ENCODE results near the gene CACNB1. TPM values are rescaled to one million over a fixed set of nuclear protein-coding genes. Genes with fewer than 3 reads are reported as not detected.
A peak's percentile ranks its signal among the peaks of the same experiment; 100 is the strongest.

The CACNB1 gene
- total and polyA plus RNA-seq, 2 of the 4 experiments (the other 2 are of a cell fraction): 2.5 to 8.6 TPM

DNA sequence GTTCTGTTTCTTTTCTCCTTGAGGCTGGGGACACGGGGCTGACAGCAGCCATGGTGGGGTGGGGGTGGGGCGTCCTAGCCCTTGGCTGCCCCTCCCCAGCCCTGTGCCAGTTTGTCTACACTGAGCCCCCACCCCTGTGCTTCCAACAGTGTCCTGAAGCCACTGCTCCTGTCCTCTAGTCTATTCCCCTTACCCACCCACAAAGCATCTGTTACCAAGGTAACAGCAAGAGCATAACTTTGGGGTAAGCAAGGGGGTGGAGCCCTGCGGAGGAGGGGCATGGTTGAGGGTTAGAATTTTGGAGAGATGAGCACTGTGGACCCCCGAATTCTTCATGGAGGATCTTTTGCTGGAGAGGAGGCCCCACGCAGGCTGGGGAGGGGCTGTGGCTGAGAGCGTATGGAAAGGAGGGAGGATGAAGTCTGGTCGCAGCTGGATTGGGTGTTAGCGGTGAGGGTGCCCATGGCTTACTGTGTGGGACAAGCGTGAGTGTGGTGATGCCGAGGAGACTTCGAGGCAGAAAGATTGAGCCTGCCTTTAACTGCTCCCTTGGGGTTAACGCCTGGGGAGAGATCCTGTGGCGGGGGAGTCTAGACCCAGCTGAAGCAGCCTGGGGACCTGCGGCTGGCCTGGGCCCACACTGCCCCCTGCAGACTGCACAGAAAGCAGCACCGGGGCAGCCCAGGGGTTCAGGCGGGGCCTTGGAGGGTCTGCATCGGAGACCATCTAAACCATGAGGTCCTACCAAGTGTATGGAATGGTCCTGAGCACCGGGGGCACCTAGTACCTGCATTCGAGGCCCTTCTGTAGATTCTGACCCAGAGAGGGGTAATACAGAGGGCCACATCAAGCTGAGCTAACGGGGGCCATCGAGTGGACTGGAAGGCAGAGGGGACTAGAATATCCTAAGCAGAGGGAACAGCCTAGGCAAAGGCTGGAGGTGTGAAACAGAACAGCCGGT is 34.4 kb upstream of the CACNB1 start:
- Histone ChIP-seq H2BK5ac (ENCODE audit: low read depth, low read length, poor library complexity, severe bottlenecking) (no peak overlapping the region), H3K27ac (ENCODE audit: insufficient read depth, low read length) (no peak overlapping the region), H3K18ac (ENCODE audit: low read depth, low read length) (no peak overlapping the region), H4K20me1 (ENCODE audit: insufficient read depth, low read length) (no peaks in the 10 kb centered on the region), H2BK20ac (ENCODE audit: low read depth, low read length) (no peak overlapping the region), H3K79me1 (ENCODE audit: low read depth in 1 of 2, low read length in 2 of 2) (no peaks in the 10 kb centered on the region), H2AK5ac (ENCODE audit: low read depth, low read length) (0 out of 2 replicates have a peak overlapping the region, but pooled peaks have one; percentile 10), H3K4me3 (ENCODE audit: insufficient read depth, low read depth, low read length) (no peak overlapping the region), H3K36me3 (ENCODE audit: control insufficient read depth, insufficient read depth, low read length) (no peaks in the 10 kb centered on the region), H2BK120ac (ENCODE audit: low read depth, low read length) (no peak overlapping the region), H3K9me1 (ENCODE audit: insufficient read depth, low read length) (no peaks in the 10 kb centered on the region), H4K91ac (ENCODE audit: insufficient read depth, low read depth, low read length) (no peak overlapping the region), H3K14ac (replicated peaks; ENCODE audit: low read depth, low read length) (0 out of 2 replicates have a peak overlapping the region, but pooled peaks have one; percentile 10), H3K9me3 (ENCODE audit: control insufficient read depth, insufficient read depth, low read length) (no peaks in the 10 kb centered on the region), H2AK9ac (replicated peaks; ENCODE audit: low read depth, low read length, poor library complexity) (no peak overlapping the region), H3K4ac (ENCODE audit: low read depth, low read length) (no peak overlapping the region), H2AFZ (replicated peaks; ENCODE audit: low read length, poor library complexity) (peak overlapping the region; percentile 71), H3K4me2 (ENCODE audit: low read depth, low read length) (peak overlapping the region; percentile 78), H3K9ac (ENCODE audit: low read depth, low read length) (no peak overlapping the region; the same call in 1 of the 2 replicates), H2BK15ac (ENCODE audit: low read depth, low read length) (no peak overlapping the region), H4K8ac (ENCODE audit: low read depth in 2 of 2, low read length in 2 of 2) (no peak overlapping the region), H3K27me3 (ENCODE audit: control insufficient read depth, insufficient read depth, low read length) (peaks cover 9% of the 10 kb centered on the region), H3K56ac (ENCODE audit: extremely low read depth, insufficient read depth, low read length) (no peak overlapping the region), H3K4me1 (ENCODE audit: control insufficient read depth, insufficient read depth, low read length) (peaks cover 4% of the 10 kb centered on the region), H3K23ac (ENCODE audit: low read depth, low read length) (0 out of 2 replicates have a peak overlapping the region, but pooled peaks have one; percentile 6), H4K5ac (ENCODE audit: low read depth, low read length) (no peak overlapping the region)
- peak; percentile 26 for DNase-seq
- ATAC-seq (ENCODE audit: low read depth): peak; percentile 90
- ChIA-PET CTCF (interaction anchor here (0.7 to 1.6 kb wide), 7 partner anchors 13 to 249 kb away, joined by 3 to 8 read pairs (median 4); partner anchors contain the start of gene RPL19), POLR2A (ENCODE audit: unreplicated experiment) (no interaction called here)
- no TSS peak for BruUV-seq (replicated peaks)
- in situ Hi-C loops (cut with MboI; ENCODE audit: low sequenced_read_pairs) (no loop called here), dilution Hi-C loops (cut with HindIII; ENCODE audit: low sequenced_read_pairs, unreplicated experiment) (no loop called here), intact Hi-C loops (cut with micrococcal nuclease) (loop anchor here (2.0 to 10.0 kb wide), 2 partner anchors 25 to 167 kb away; no protein-coding TSS in a partner anchor)
- WGBS, 2 experiments (ENCODE audit: extremely low coverage in 2 of 2, insufficient read length in 1 of 2): 27% methylated on average over 8 of the region's 22 CpGs; no CpG with 5 or more reads in 1 of the 2 experiments
- peak; percentile 26; the same call in 1 of the 2 replicates for TF ChIP-seq MAZ (IDR thresholded peaks at IDR 0.05; ENCODE audit: borderline replicate concordance, low read depth, low read length)
- no peak for TF ChIP-seq MAFK (IDR thresholded peaks at IDR 0.05; ENCODE audit: low read depth, low read length)
- no peak for TF ChIP-seq CHD1 (IDR thresholded peaks at IDR 0.05; ENCODE audit: low read depth, low read length)
- TF ChIP-seq, protein P1, sequence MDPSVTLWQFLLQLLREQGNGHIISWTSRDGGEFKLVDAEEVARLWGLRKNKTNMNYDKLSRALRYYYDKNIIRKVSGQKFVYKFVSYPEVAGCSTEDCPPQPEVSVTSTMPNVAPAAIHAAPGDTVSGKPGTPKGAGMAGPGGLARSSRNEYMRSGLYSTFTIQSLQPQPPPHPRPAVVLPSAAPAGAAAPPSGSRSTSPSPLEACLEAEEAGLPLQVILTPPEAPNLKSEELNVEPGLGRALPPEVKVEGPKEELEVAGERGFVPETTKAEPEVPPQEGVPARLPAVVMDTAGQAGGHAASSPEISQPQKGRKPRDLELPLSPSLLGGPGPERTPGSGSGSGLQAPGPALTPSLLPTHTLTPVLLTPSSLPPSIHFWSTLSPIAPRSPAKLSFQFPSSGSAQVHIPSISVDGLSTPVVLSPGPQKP (IDR thresholded peaks at IDR 0.05; ENCODE audit: borderline replicate concordance, low read depth, low read length): no peak
- no peak for TF ChIP-seq RCOR1 (IDR thresholded peaks at IDR 0.05; ENCODE audit: insufficient replicate concordance, low read length)
- no peak for TF ChIP-seq BHLHE40 (IDR thresholded peaks at IDR 0.05; ENCODE audit: low read depth, low read length)
- peak; percentile 75 for TF ChIP-seq RAD21 (IDR thresholded peaks at IDR 0.05; ENCODE audit: low read length)
- no peak for TF ChIP-seq MXI1 (IDR thresholded peaks at IDR 0.05; ENCODE audit: borderline replicate concordance, low read depth, low read length)
- no peak for TF ChIP-seq POLR2A (IDR thresholded peaks at IDR 0.05; ENCODE audit: low read depth, low read length)
- peak; percentile 66 for TF ChIP-seq SMC3 (IDR thresholded peaks at IDR 0.05; ENCODE audit: low read depth, low read length)
- TF ChIP-seq, protein P2, sequence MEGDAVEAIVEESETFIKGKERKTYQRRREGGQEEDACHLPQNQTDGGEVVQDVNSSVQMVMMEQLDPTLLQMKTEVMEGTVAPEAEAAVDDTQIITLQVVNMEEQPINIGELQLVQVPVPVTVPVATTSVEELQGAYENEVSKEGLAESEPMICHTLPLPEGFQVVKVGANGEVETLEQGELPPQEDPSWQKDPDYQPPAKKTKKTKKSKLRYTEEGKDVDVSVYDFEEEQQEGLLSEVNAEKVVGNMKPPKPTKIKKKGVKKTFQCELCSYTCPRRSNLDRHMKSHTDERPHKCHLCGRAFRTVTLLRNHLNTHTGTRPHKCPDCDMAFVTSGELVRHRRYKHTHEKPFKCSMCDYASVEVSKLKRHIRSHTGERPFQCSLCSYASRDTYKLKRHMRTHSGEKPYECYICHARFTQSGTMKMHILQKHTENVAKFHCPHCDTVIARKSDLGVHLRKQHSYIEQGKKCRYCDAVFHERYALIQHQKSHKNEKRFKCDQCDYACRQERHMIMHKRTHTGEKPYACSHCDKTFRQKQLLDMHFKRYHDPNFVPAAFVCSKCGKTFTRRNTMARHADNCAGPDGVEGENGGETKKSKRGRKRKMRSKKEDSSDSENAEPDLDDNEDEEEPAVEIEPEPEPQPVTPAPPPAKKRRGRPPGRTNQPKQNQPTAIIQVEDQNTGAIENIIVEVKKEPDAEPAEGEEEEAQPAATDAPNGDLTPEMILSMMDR (conservative IDR thresholded peaks at IDR 0.05; ENCODE audit: low read depth, low read length): peak; percentile 74
- TF ChIP-seq USF2 (IDR thresholded peaks at IDR 0.05; ENCODE audit: low read depth, low read length): no peak
- TF ChIP-seq NFE2L2 (IDR thresholded peaks at IDR 0.05; ENCODE audit: low read depth, low read length): no peak

Measured in IMR-90 (cell line).